ENCODE results near the gene ZNRF3. TPM values are rescaled to one million over a fixed set of nuclear protein-coding genes. Genes with fewer than 3 reads are reported as not detected.
A peak's percentile ranks its signal among the peaks of the same experiment; 100 is the strongest.

The ZNRF3 gene
- total and polyA plus RNA-seq, 8 donors = 8.8 to 30.4 (median 27.2) TPM

GRCh38 chr22:29093501-29094300, 210.3 kb downstream of the ZNRF3 start:
- intact Hi-C loops (cut with DNase I) = no loop called here
- no peak for TF ChIP-seq CTCF (IDR thresholded peaks at IDR 0.05)
- Histone ChIP-seq H3K27ac (peak overlapping the region; percentile 14 to 26), H3K36me3 (peaks cover 0 to 8% of the 10 kb centered on the region in 2 donors), H3K4me3 (no peak overlapping the region), H3K4me1 (peaks cover 8 to 10% of the 10 kb centered on the region in 2 donors), H3K9me3 (no peaks in the 10 kb centered on the region), H3K27me3 (no peaks in the 10 kb centered on the region)
- DNase-seq = peak in 2 of 4 donors; percentile 57 to 68
- ATAC-seq = peak; percentile 59

- H3K27me3 ChIP-seq = no peaks in the 10 kb centered on the region
- H3K4me3 ChIP-seq = no peak overlapping the region
- DNase-seq (no peak), ATAC-seq (no peak)
- TF ChIP-seq CTCF (IDR thresholded peaks at IDR 0.05) = no peak
- peaks cover 8 to 10% of the 10 kb centered on the region in 2 donors for H3K4me1 ChIP-seq
- H3K36me3 ChIP-seq = peaks cover 0 to 19% of the 10 kb centered on the region in 2 donors
- H3K27ac ChIP-seq = no peak overlapping the region
- H3K9me3 ChIP-seq = no peaks in the 10 kb centered on the region
- intact Hi-C loops (cut with DNase I) = no loop called here
Measured at GRCh38 chr22:29095459-29095858, 212.1 kb downstream of the ZNRF3 start.

GRCh38 chr22:29096736-29097669, 213.6 kb downstream of the ZNRF3 start:
- Histone ChIP-seq H3K4me1 (peaks cover 6 to 10% of the 10 kb centered on the region in 2 donors), H3K27ac (no peak overlapping the region), H3K4me3 (no peak overlapping the region), H3K36me3 (peaks cover 0 to 19% of the 10 kb centered on the region in 2 donors), H3K27me3 (no peaks in the 10 kb centered on the region), H3K9me3 (no peaks in the 10 kb centered on the region)
- no peak for TF ChIP-seq CTCF (IDR thresholded peaks at IDR 0.05)
- DNase-seq (no peak), ATAC-seq (no peak)
- intact Hi-C loops (cut with DNase I) = no loop called here

- ATAC-seq = no peak
- intact Hi-C loops (cut with DNase I) = no loop called here
- TF ChIP-seq CTCF (IDR thresholded peaks at IDR 0.05) = no peak
Measured at GRCh38 chr22:29098296-29098695, 214.9 kb downstream of the ZNRF3 start.

GRCh38 chr22:29102300-29102699, 218.9 kb downstream of the ZNRF3 start:
- no peak for ATAC-seq
- TF ChIP-seq CTCF (IDR thresholded peaks at IDR 0.05) = no peak

More at GRCh38 chr22:29098296-29098695, 214.9 kb downstream of the ZNRF3 start:
- DNase-seq = no peak
- Histone ChIP-seq H3K4me3 (no peak overlapping the region), H3K27me3 (no peaks in the 10 kb centered on the region), H3K4me1 (no peaks in the 10 kb centered on the region), H3K36me3 (peaks cover 0 to 19% of the 10 kb centered on the region in 2 donors), H3K27ac (no peak overlapping the region), H3K9me3 (no peaks in the 10 kb centered on the region)

More at GRCh38 chr22:29102300-29102699, 218.9 kb downstream of the ZNRF3 start:
- Histone ChIP-seq H3K27ac (no peak overlapping the region), H3K27me3 (no peaks in the 10 kb centered on the region), H3K4me3 (no peak overlapping the region), H3K36me3 (peaks cover 0 to 11% of the 10 kb centered on the region in 2 donors), H3K9me3 (no peaks in the 10 kb centered on the region), H3K4me1 (no peaks in the 10 kb centered on the region)
- intact Hi-C loops (cut with DNase I) = no loop called here
- DNase-seq = no peak
